HL-60 (cell line): ENCODE data around the gene DHX32.

Experiments used
- POLR2AphosphoS5 ChIP-seq: IDR thresholded peaks from 2 replicates; pipeline ENCODE4 v1.6.1; 2012; ENCODE audit warnings: low read depth
- TF ChIP-seq, protein P1 (sequence below): IDR thresholded peaks from one replicate; pipeline ENCODE4 v1.5.1; 2011; ENCODE audit warnings: low read length, control low read depth, inconsistent platforms; ENCODE audit not compliant: insufficient read depth

DNA sequence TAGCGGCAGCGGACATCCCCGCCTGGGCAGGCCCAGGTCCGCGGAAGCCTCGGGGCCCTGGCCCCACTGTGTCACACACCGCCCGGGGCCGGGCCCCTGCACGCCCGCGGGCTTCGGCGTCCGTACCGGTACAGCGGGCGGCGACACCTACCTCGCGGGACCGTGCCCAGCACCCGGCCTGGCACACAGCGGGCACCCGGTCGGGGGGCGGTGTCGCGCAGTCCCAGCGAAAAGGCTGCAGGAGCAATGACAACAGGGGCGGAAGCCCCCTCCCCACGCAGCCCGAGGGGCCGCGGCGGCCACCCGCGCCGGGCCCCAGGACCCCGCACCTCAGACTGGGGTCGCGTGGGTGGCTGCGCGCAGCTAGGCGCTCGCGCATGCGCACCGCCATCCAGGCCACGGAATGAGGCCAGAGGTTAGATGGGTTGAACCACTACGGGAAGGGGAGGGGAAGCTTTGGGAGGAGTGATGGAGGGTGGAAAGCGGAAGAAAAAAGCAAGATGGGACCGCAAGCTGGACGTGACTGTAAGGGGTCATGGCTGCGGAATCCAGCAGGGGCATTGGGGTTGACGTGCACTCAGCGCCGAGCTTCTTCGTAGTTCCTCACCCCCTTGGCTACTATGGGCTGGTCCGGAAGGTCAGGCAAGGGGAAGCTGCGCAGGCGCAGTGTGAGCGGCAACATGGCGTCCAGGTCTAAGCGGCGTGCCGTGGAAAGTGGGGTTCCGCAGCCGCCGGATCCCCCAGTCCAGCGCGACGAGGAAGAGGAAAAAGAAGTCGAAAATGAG is 58.0 kb downstream of the DHX32 start, which contains the start of the genes BCCIP and UROS:
- TF ChIP-seq, protein P1, sequence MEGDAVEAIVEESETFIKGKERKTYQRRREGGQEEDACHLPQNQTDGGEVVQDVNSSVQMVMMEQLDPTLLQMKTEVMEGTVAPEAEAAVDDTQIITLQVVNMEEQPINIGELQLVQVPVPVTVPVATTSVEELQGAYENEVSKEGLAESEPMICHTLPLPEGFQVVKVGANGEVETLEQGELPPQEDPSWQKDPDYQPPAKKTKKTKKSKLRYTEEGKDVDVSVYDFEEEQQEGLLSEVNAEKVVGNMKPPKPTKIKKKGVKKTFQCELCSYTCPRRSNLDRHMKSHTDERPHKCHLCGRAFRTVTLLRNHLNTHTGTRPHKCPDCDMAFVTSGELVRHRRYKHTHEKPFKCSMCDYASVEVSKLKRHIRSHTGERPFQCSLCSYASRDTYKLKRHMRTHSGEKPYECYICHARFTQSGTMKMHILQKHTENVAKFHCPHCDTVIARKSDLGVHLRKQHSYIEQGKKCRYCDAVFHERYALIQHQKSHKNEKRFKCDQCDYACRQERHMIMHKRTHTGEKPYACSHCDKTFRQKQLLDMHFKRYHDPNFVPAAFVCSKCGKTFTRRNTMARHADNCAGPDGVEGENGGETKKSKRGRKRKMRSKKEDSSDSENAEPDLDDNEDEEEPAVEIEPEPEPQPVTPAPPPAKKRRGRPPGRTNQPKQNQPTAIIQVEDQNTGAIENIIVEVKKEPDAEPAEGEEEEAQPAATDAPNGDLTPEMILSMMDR, result no peak
- peak; percentile 78 for TF ChIP-seq POLR2AphosphoS5
